Astrocyte (in vitro differentiated cells and primary cell): ENCODE measurements around the gene SHROOM3. TPM values are rescaled to one million over a fixed set of nuclear protein-coding genes. Genes with fewer than 3 reads are reported as not detected.
A peak's percentile ranks its signal among the peaks of the same experiment; 100 is the strongest.

Source experiments
- DNase-seq: peaks from one replicate; pipeline ENCODE4 v3.0.0-alpha.2; 2010; ENCODE audit warnings: low read depth
- FAIRE-seq: peaks from 2 replicates; lab custom pipeline; 2011; peaks lifted over from hg19 to GRCh38; lab: Jason Lieb, UNC
- H2AFZ ChIP-seq: 2 replicates; pipeline ENCODE4 v1.6.0; 2012; ENCODE audit warnings: low read depth, low read length, inconsistent platforms
- H3K27ac ChIP-seq: 2 replicates; pipeline ENCODE4 v1.5.1; 2011; ENCODE audit warnings: low read depth, low read length, inconsistent platforms
- H3K27me3 ChIP-seq: 2 replicates; pipeline ENCODE4 v1.6.0; 2011; ENCODE audit warnings: low read length, inconsistent platforms; ENCODE audit not compliant: insufficient read depth
- H3K36me3 ChIP-seq: 2 replicates; pipeline ENCODE4 v1.5.1; 2011; ENCODE audit warnings: low read length, inconsistent platforms; ENCODE audit not compliant: insufficient read depth
- H3K4me1 ChIP-seq: 2 replicates; pipeline ENCODE4 v1.5.1; 2011; ENCODE audit warnings: low read length, inconsistent platforms; ENCODE audit not compliant: insufficient read depth
- H3K4me2 ChIP-seq: 2 replicates; pipeline ENCODE4 v1.6.0; 2012; ENCODE audit warnings: low read length, inconsistent platforms
- H3K4me3 ChIP-seq: 2 replicates; pipeline ENCODE4 v1.5.1; 2011; ENCODE audit warnings: low read depth, mild to moderate bottlenecking, low read length, inconsistent platforms; ENCODE audit not compliant: insufficient read depth
- H3K79me2 ChIP-seq: 2 replicates; pipeline ENCODE4 v1.6.0; 2012; ENCODE audit warnings: mild to moderate bottlenecking, low read length, inconsistent platforms; ENCODE audit not compliant: insufficient read depth
- H3K9ac ChIP-seq: 2 replicates; pipeline ENCODE4 v1.6.0; 2012; ENCODE audit warnings: mild to moderate bottlenecking, low read length, inconsistent platforms
- H3K9me3 ChIP-seq: 2 replicates; pipeline ENCODE4 v1.5.1; 2012; ENCODE audit warnings: low read depth, mild to moderate bottlenecking, low read length, inconsistent platforms; ENCODE audit not compliant: insufficient read depth
- H4K20me1 ChIP-seq: 2 replicates; pipeline ENCODE4 v1.6.0; 2012; ENCODE audit warnings: low read length, inconsistent platforms; ENCODE audit not compliant: insufficient read depth
- H3K27ac Mint-ChIP-seq: one replicate; pipeline ENCODE4 v1.8.0; 2021; ENCODE audit warnings: mild to moderate bottlenecking, mixed read lengths; ENCODE audit not compliant: unreplicated experiment
- H3K27me3 Mint-ChIP-seq: one replicate; pipeline ENCODE4 v1.8.0; 2021; ENCODE audit warnings: low read depth, mixed read lengths; ENCODE audit not compliant: unreplicated experiment
- H3K36me3 Mint-ChIP-seq: one replicate; pipeline ENCODE4 v1.8.0; 2021; ENCODE audit warnings: low read depth, mixed read lengths; ENCODE audit not compliant: unreplicated experiment
- H3K4me1 Mint-ChIP-seq: one replicate; pipeline ENCODE4 v1.8.0; 2021; ENCODE audit warnings: low read depth, mixed read lengths; ENCODE audit not compliant: unreplicated experiment
- H3K4me3 Mint-ChIP-seq: one replicate; pipeline ENCODE4 v1.8.0; 2021; ENCODE audit warnings: mild to moderate bottlenecking, moderate library complexity, mixed read lengths; ENCODE audit not compliant: unreplicated experiment
- H3K9me3 Mint-ChIP-seq: one replicate; pipeline ENCODE4 v1.8.0; 2021; ENCODE audit warnings: mild to moderate bottlenecking, mixed read lengths; ENCODE audit not compliant: unreplicated experiment
- EZH2 ChIP-seq: IDR thresholded peaks from 2 replicates; pipeline ENCODE4 v1.6.1; 2012; ENCODE audit warnings: mild to moderate bottlenecking, low read length, inconsistent platforms; ENCODE audit not compliant: insufficient read depth
- total RNA-seq: library from RNA; stranded (reverse); gene quantifications from 2 replicates; pipeline ENCODE4 v1.2.1, GENCODE V29; 2021
- TF ChIP-seq, protein P1 (sequence below): IDR thresholded peaks from 2 replicates; pipeline ENCODE4 v1.5.1; 2011; ENCODE audit warnings: low read depth, mild to moderate bottlenecking, inconsistent platforms, low read length, moderate library complexity; ENCODE audit not compliant: insufficient read depth

SHROOM3 gene
- total RNA-seq, 1 donor from 2014 or later, result 64.6 TPM

DNA sequence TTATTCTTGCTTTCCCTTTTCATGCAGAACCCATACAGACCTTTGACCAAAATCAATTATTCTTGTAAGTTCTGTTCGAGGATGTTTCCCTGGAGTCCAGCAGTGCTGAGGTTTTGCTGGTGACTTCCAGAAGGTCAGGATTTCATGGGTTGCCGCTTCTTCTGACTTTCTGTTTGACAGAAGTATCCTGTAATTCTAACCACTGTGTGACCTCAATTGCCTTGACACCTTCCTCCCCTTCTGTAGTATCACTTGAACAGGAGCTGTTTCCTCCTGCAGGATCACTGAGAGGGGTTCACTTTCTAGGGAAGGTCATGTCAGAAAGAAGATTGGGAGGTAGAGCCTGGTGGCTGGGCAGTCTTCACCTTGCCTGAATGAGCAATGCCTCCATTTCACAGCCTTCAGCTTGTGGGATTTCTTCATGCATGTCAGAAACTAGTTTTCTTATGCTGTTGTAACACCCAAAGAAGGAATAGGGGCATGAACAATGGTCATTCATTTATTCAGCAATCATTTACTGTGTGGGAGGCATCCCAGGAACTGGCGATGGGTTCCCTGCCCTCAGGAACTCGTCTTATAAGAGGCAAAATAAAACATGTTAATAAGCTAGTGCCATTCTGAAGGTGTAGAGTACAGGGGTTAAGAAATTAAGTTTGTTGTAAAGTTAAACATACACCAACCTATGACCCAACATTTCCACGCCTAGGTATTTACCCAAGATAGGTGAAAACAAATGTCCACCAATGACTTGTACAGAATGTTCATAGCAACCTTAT is 257.0 kb downstream of the SHROOM3 start:
- Mint-ChIP-seq H3K4me3 (peak overlapping the region; percentile 99), H3K4me1 (peaks cover 54% of the 10 kb centered on the region), H3K27ac (peak overlapping the region; percentile 73), H3K36me3 (peaks cover 4% of the 10 kb centered on the region), H3K9me3 (peaks cover 3% of the 10 kb centered on the region), H3K27me3 (no peaks in the 10 kb centered on the region)
- H3K9ac ChIP-seq, result no peak overlapping the region
- no peak overlapping the region for H2AFZ ChIP-seq
- no peaks in the 10 kb centered on the region for H3K27me3 ChIP-seq
- H3K79me2 ChIP-seq, result peaks cover 50% of the 10 kb centered on the region
- H4K20me1 ChIP-seq, result peaks cover 9% of the 10 kb centered on the region
- no peak for DNase-seq
- H3K9me3 ChIP-seq, result no peaks in the 10 kb centered on the region
- H3K36me3 ChIP-seq, result no peaks in the 10 kb centered on the region
- H3K4me1 ChIP-seq, result peaks cover 30% of the 10 kb centered on the region
- H3K4me2 ChIP-seq, result peak overlapping the region; percentile 84
- FAIRE-seq, result no peak
- TF ChIP-seq EZH2, result no peak
- TF ChIP-seq, protein P1, sequence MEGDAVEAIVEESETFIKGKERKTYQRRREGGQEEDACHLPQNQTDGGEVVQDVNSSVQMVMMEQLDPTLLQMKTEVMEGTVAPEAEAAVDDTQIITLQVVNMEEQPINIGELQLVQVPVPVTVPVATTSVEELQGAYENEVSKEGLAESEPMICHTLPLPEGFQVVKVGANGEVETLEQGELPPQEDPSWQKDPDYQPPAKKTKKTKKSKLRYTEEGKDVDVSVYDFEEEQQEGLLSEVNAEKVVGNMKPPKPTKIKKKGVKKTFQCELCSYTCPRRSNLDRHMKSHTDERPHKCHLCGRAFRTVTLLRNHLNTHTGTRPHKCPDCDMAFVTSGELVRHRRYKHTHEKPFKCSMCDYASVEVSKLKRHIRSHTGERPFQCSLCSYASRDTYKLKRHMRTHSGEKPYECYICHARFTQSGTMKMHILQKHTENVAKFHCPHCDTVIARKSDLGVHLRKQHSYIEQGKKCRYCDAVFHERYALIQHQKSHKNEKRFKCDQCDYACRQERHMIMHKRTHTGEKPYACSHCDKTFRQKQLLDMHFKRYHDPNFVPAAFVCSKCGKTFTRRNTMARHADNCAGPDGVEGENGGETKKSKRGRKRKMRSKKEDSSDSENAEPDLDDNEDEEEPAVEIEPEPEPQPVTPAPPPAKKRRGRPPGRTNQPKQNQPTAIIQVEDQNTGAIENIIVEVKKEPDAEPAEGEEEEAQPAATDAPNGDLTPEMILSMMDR, result no peak
- H3K4me3 ChIP-seq, result no peak overlapping the region
- H3K27ac ChIP-seq, result no peak overlapping the region

DNA sequence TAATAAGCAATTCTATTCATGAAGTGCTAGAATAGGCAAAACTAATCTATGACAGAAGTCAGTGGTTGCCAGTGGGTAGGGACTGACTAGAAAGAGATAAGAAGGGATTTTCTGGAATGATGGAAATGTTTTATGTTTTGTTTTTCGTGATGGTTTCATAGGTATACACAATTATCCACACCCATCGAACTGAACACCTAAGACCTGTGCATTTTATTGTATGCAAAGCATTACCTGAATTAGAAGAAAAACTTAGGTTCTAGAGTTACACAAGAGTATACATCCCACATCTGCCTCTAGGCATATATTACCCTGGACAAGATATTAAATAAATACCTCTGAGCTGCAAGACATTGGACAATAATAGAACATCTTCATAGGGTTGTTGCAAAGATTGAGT is 257.7 kb downstream of the SHROOM3 start:
- Histone ChIP-seq H3K36me3 (no peaks in the 10 kb centered on the region), H3K27me3 (no peaks in the 10 kb centered on the region), H3K4me1 (peaks cover 30% of the 10 kb centered on the region), H2AFZ (no peak overlapping the region), H3K4me2 (no peak overlapping the region), H3K27ac (no peak overlapping the region), H4K20me1 (peaks cover 9% of the 10 kb centered on the region), H3K9ac (no peak overlapping the region), H3K9me3 (no peaks in the 10 kb centered on the region), H3K79me2 (peaks cover 54% of the 10 kb centered on the region), H3K4me3 (no peak overlapping the region)
- Mint-ChIP-seq H3K27ac (peak overlapping the region; percentile 1), H3K4me1 (peaks cover 59% of the 10 kb centered on the region), H3K4me3 (no peak overlapping the region), H3K27me3 (no peaks in the 10 kb centered on the region), H3K9me3 (peaks cover 3% of the 10 kb centered on the region), H3K36me3 (peaks cover 4% of the 10 kb centered on the region)
- TF ChIP-seq EZH2, result no peak
- TF ChIP-seq, protein P1, result no peak
- peak; percentile 20 for FAIRE-seq
- DNase-seq, result no peak

DNA sequence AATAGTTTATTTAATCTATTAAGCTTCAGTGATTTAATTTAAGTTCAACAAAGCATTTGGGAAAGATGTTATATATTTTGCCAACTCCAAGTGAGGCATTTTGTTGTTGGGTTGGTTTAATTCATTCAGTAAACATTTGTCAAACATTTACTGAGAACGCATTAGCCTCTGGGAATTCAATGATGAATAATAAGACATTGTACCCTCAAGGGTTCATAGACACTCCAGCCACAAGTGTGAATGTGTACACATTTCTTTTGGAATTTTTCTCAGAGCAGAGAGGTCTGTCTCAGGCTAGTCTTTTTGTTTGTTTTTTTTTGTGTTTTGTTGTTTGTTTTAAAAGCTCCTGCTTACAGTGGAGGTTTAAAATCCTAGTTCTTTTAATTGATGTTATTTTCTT is 259.0 kb downstream of the SHROOM3 start:
- Histone ChIP-seq H3K4me3 (no peak overlapping the region), H3K36me3 (no peaks in the 10 kb centered on the region), H3K27ac (no peak overlapping the region), H3K9me3 (no peaks in the 10 kb centered on the region), H3K79me2 (peaks cover 55% of the 10 kb centered on the region), H2AFZ (no peak overlapping the region), H3K9ac (no peak overlapping the region), H4K20me1 (peaks cover 9% of the 10 kb centered on the region), H3K27me3 (no peaks in the 10 kb centered on the region), H3K4me2 (no peak overlapping the region), H3K4me1 (peaks cover 21% of the 10 kb centered on the region)
- peaks cover 58% of the 10 kb centered on the region for H3K4me1 Mint-ChIP-seq
- H3K36me3 Mint-ChIP-seq, result peaks cover 4% of the 10 kb centered on the region
- FAIRE-seq (peak; percentile 41), DNase-seq (no peak)
- no peak overlapping the region for H3K4me3 Mint-ChIP-seq
- peak overlapping the region; percentile 18 for H3K27ac Mint-ChIP-seq
- H3K27me3 Mint-ChIP-seq, result no peaks in the 10 kb centered on the region
- H3K9me3 Mint-ChIP-seq, result peaks cover 3% of the 10 kb centered on the region
- TF ChIP-seq, protein P1, result no peak
- no peak for TF ChIP-seq EZH2
